Fibroblast of peridontal ligament (primary cell): ENCODE results near the gene CUX1.

Experiments
- DNase-seq: peaks from one replicate; pipeline ENCODE4 v3.0.0-alpha.2; 2010; ENCODE audit errors: extremely low read depth

The CUX1 gene

GRCh38 chr7:102097601-102098161 is 280.3 kb downstream of the CUX1 start:
- no peak for DNase-seq

GRCh38 chr7:102098986-102099385 is 281.6 kb downstream of the CUX1 start:
- DNase-seq: no peak

- DNase-seq: no peak
Observed at GRCh38 chr7:102099474-102099873, 282.0 kb downstream of the CUX1 start.

DNA sequence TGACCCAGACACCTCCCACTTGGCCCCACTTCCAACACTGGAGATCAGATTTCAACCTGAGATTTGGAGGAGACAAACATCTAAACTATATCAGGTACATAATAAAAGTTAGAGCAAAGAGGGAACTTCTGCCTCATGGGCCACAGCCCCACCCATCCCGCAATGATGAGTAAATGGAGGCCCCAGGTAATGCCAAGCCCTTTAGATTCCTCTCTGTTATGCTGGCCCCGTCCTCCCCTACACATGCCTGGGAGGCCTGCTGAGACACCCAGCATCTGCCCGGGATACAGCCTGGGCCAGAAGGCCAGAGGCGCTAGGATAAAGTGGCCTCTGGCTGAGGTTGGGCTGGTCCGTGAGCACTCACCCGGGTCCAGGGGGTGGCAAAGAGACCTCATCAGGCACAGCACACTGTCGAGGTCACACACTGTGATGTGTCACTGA is 283.7 kb downstream of the CUX1 start:
- no peak for DNase-seq

DNA sequence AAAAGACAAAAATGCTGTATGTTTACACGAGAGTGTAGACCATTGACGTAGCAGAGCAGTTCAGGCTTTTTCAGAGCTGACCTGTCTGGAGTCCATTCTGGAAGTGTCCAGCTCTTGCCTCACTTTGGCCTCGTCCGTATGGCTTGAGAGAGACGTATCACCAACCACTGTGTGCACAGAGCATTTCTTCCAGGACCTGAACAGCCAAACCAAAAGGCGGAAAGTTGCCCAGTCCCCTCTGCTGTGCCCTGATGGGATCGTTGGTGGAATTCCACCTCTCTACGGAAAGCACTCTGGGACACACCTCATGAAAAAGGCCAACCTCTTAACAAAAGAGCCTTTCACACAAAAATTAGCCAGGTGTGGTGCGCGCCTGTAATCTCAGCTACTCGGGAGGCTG is 284.5 kb downstream of the CUX1 start:
- no peak for DNase-seq

DNA sequence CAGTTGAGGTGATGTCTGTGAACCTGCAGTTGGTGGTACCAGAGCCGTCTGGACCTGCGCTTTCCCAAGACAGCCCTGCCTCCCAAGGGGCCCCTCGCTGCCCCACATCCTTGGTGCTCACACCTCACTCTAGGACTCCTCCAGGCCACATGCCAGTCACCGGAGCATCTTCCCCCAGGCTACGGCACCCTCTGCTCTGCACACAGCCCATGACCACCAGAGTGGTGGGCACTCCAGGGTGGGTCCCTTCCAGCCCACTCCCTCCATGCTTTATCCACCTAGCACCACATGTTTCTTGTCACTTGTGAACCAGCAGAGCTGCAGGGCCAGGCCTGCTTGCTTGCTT is 285.6 kb downstream of the CUX1 start:
- no peak for DNase-seq

- DNase-seq: no peak
Observed at GRCh38 chr7:102104245-102104644, 286.8 kb downstream of the CUX1 start.

DNA sequence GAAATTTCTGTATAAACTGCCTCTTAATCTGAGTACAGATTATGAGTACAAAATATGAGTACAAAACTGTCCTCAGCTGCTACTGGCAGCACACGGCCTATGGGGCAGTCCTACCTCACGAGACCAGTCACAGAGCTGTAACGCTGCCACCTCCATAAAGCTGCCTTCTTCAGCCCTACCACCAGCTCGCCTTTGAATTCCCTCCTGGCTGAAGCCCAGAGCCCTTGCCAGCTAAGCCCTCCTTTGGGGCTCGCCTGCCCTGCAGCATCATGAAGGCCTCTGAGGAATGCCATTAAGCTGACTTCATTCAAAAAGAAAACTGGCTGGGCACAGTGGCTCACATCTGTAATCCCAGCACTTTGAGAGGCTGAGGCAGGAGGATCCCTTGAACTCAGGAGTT is 289.2 kb downstream of the CUX1 start:
- DNase-seq: peak; percentile 12

GRCh38 chr7:102107474-102108104 is 290.2 kb downstream of the CUX1 start:
- DNase-seq: no peak

DNA sequence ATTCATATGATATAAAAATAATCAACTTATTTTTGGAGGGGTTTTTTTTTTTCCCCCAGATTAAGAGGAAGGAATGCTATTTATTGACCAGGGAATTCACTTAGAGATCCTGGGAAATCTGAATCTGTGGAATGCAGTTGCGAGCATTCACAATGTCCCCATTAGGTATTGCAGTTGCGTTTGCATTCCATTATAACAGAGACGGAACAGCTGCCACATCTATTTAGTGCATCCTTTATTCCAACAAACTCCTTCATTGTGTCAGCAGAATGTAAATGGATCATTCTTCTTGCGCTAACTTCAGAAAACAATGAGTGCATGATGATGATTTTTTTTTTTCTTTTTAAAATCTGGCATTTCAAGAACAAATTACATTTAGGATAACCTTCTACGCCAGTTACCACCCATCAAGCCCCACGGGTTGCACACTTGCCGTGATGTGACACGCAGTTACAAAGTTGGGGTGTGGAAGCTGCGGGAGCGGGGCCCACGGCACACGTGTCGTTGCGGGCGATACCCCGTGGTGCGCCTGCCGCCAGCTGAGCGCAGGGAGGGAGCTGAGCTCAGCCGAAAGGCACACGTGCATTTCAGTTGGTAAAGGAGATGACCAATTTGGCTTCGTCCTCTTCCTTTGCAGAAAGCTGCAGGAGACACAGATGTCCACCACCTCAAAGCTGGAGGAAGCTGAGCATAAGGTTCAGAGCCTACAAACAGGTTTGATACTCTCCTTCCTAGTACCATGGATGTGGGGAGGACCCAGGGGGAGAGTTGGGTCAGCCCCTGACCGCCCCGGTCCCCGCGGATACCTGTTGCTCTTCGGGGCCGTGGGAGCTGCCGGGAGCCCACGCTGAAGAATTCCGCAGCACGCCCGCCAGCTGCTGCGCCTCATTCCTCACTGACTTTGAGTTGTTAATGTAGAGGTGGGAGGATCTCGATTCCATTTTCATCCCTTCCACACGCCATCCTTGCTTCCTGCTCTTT is 293.9 kb downstream of the CUX1 start:
- DNase-seq: no peak

- DNase-seq: no peak
Observed at GRCh38 chr7:102115181-102115580, 297.8 kb downstream of the CUX1 start.

DNA sequence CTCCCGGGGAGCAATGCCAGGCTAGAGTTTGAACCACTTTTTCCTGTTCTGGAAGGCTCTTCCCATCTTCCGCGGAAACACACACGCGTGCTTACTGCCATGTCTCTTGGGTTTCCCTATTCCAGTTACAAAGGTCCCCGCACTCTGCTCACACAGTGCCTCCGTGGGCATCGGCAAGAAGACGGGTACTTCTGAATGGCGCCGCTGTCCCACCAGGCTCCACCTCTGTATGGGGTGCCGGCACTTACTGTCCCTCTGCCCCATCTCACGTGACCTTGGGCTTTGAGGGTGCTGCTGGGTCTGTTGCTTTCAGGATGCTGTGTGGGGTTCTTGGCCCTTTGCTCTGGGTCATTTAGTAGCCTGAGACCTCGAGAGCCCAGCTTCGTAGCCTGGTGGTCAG is 298.5 kb downstream of the CUX1 start:
- no peak for DNase-seq

- DNase-seq: peak; percentile 88
Observed at GRCh38 chr7:102117743-102118142, 300.3 kb downstream of the CUX1 start.

DNA sequence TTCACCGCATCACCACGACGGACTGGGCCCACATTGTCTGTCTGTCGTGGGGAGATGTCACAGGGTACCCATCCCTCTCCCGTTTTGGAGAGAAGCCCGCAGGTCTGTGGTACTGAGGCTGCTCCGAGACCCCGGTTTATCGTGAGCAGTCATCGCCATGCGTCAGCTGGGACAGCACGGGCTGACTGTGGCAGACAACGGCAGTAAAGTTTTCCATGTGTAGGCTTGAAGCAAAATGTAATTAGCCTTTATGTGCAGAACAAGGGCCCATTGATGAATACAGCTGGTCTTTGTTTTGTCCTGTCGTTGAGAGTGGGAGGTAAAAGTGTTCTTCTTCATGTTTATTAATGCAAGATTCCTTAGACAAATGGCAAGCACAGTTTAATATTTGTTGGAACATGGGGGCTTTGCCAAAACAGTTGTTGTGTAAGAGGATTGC is 301.8 kb downstream of the CUX1 start:
- no peak for DNase-seq

DNA sequence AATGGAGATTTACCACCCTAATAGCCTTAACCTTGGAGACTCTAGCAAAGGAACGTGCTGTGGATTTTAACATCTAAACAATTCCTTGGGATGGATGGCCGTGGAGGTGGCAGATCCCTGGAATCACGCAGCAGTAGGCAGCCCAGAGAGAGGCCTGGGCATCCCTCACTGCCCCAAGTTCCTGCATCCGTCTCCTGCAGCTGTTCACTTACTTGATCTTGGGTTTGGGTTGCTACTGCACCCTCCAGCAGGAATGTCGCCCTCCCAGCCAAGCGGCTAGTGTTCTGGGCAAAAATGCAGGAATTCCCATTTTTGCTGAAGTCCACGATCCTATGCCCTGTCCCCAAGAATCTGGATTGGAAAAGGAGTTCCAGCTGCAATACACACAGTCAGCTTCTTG is 302.5 kb downstream of the CUX1 start:
- no peak for DNase-seq

GRCh38 chr7:102120666-102121195 is 303.3 kb downstream of the CUX1 start:
- DNase-seq: no peak

- peak; percentile 74 for DNase-seq
Observed at GRCh38 chr7:102122026-102122425, 304.6 kb downstream of the CUX1 start.

DNA sequence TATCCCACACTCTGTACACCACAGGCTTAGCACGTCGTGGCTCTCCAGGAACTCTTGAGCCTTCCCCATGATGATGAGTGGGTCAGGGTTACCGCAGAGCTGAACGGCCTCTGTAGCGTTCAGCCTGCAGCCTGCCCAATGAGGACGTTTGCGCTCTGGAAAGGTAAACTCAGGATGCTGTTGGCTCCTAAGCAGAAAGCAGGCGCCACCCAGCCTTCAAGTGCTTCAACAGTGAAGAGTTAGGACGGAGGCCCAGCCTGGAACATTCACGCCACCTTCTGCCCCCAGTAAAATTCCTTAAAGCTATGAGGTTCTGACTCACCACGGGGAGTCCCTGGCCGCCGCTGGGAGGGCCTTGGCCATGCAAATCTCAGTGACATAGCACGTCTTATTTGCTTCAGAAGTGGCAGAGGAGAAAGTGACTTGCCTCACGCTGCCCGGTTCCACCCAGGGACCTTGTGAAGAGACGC is 307.7 kb downstream of the CUX1 start:
- DNase-seq: peak; percentile 76

DNA sequence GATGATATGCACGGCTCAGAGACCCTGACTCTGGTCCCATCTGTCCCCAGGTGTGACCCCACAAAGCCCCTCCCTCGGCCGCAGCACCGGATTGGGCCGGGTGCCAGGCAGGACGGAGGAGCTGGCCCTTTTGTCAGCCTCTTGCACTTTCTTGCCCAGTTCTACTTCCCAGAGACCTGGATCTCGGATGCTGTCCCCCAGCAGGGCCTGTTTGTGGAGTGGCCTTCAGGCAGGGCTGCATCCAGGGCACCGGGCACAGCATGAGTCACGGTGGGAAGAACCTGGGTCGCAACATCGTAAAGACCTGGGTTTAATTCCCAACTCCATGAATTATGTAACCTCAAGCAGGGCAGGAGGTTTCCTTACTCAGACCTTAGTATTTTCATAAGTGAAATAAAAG is 310.9 kb downstream of the CUX1 start:
- DNase-seq: no peak

DNA sequence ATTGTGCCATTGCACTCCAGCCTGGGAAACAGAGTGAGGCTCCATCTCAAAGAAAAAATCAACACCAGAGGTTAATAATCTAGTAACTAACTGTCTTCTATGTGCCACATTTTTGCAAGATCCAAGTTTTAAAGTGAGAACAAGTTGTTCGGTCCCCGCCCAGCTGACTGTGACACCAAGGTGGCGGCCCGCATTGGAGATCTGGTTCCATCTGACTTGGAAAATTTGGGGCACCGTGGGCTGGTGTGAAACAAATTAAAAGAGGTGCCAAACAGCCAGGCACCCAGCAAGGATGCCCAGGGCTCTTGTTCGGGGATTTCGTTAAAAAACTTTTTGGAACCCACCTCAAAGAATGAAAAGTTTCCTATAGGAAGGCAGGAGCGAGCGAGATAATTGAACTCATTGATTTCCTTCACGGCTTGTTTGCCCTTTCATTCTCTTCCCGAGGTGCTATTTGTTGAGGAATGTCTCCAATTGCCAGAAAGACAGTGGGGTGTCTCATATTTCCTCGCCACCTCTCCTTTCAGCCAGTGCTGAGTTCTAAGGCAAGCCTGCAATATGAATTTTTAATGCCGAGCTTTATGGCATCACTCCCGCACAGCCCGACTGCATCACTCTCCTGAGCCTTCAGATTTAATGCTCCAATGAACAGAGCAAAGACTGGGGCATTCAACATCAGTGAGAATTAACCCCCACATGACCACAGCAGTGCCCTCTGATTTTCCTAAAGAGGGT is 312.4 kb downstream of the CUX1 start:
- DNase-seq: no peak

DNA sequence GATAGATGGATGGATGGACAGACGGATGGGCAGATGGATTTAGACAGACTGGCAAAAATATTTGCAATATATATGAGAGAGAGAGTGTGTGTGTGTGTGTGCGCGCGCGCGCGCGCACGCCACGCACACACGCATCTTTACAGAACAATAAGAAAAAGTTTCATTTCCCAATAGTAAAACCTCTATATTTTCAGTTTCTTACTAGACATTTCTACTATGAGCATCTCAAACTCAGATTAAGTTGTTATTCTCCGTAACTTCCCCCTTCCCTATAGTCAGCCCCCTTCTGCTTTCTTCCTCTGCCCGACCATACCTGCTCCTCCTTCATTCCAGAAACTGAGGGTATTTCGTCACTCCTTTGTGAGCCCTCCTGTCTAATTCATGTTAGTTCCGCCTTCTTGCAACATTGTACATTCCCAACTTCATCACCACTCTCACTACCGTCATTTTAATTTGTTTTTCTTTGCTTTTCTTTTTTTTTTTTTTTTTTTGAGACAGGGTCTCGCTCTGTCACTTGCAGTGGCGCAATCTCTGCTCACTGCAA is 314.9 kb downstream of the CUX1 start:
- DNase-seq: no peak
